ENCODE measurements around the gene KRT13.

Gene KRT13

DNA sequence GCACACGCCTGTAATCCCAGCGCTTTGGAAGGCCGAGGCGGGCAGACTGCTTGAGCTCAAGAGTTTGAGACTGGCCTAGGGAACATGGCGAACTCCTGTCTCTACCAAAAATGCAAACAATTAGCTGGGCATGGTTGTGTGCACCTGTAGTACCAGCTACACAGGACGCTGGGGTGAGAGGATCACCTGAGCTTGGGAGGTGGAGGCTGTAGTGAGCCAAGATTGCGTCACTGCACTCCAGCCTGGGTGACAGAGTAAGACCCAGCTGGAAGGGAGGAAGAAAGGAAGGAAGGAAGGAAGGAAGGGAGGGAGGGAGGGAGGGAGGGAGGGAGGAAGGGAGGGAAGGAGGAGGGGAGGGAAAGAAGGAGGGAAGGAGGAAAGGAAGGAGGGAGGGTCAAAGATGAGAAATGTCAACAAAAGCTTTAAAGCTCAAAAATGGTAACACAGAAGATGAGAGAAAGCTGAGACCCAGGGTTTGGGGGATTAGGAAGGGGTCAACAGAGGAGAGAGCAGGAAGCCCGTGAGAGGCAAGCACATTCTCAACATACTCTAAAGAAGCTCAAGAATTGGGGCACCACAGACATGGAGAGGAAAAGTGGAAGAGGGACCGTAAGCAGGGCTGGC, 27.6 kb upstream of the KRT13 start:
- H2AFZ ChIP-seq (ENCODE audit: low read length), result no peak overlapping the region
- H3K9me3 ChIP-seq (ENCODE audit: low read length), result no peaks in the 10 kb centered on the region
- no peak overlapping the region for H3K4me2 ChIP-seq (ENCODE audit: low read length)
- no peak overlapping the region for H3K4me3 ChIP-seq (ENCODE audit: low read depth, low read length, poor library complexity, severe bottlenecking)
- H3K79me2 ChIP-seq (ENCODE audit: insufficient read depth, low read length), result no peaks in the 10 kb centered on the region
- H3K27me3 ChIP-seq (ENCODE audit: insufficient read depth, low read length), result peaks cover 6% of the 10 kb centered on the region; the same call in 1 of the 2 replicates
- H3K9ac ChIP-seq (ENCODE audit: low read length), result no peak overlapping the region
- no peaks in the 10 kb centered on the region for H4K20me1 ChIP-seq (ENCODE audit: insufficient read depth, low read length)
- no peaks in the 10 kb centered on the region for H3K9me2 ChIP-seq (ENCODE audit: low read depth, low read length)
- no peaks in the 10 kb centered on the region for H3K4me1 ChIP-seq (ENCODE audit: insufficient read depth, low read length, severe bottlenecking)
- no peak overlapping the region for H3K27ac ChIP-seq (ENCODE audit: low read depth, low read length, poor library complexity, severe bottlenecking)
- H3K36me3 ChIP-seq (ENCODE audit: insufficient read depth, low read length), result no peaks in the 10 kb centered on the region
- TF ChIP-seq, protein P1, sequence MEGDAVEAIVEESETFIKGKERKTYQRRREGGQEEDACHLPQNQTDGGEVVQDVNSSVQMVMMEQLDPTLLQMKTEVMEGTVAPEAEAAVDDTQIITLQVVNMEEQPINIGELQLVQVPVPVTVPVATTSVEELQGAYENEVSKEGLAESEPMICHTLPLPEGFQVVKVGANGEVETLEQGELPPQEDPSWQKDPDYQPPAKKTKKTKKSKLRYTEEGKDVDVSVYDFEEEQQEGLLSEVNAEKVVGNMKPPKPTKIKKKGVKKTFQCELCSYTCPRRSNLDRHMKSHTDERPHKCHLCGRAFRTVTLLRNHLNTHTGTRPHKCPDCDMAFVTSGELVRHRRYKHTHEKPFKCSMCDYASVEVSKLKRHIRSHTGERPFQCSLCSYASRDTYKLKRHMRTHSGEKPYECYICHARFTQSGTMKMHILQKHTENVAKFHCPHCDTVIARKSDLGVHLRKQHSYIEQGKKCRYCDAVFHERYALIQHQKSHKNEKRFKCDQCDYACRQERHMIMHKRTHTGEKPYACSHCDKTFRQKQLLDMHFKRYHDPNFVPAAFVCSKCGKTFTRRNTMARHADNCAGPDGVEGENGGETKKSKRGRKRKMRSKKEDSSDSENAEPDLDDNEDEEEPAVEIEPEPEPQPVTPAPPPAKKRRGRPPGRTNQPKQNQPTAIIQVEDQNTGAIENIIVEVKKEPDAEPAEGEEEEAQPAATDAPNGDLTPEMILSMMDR (IDR thresholded peaks at IDR 0.05; ENCODE audit: low read length), result no peak
- no peak for TF ChIP-seq EZH2 (IDR thresholded peaks at IDR 0.05; ENCODE audit: borderline replicate concordance, low read length)
- no peaks in the 10 kb centered on the region for H3F3A ChIP-seq (ENCODE audit: insufficient read depth, low read length)

DNA sequence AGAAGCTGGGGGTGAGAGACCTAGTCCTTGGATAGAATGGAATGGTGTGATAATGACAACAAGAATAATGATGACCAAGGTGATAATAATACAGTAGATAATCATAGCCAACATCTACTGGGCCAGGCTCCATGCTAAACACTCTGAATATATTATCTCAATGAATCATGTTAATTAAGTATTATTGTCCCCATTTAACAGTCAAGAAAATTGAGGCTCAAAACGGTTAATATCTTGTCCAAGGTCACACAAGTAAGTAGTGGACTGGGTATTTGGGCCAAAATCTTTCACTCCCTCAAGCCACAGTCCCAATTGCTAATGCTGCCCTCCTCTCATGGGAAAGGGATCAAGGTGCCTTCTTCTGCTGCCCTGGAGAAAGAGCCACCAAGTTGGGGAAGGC, 26.6 kb upstream of the KRT13 start:
- H3K9me3 ChIP-seq (ENCODE audit: low read length), result no peaks in the 10 kb centered on the region
- no peak overlapping the region for H3K27ac ChIP-seq (ENCODE audit: low read depth, low read length, poor library complexity, severe bottlenecking)
- H3K79me2 ChIP-seq (ENCODE audit: insufficient read depth, low read length), result no peaks in the 10 kb centered on the region
- no peaks in the 10 kb centered on the region for H3K36me3 ChIP-seq (ENCODE audit: insufficient read depth, low read length)
- TF ChIP-seq, protein P1 (IDR thresholded peaks at IDR 0.05; ENCODE audit: low read length), result no peak
- no peak overlapping the region for H3K4me2 ChIP-seq (ENCODE audit: low read length)
- H3K27me3 ChIP-seq (ENCODE audit: insufficient read depth, low read length), result peaks cover 1% of the 10 kb centered on the region; the same call in 1 of the 2 replicates
- no peak overlapping the region for H3K9ac ChIP-seq (ENCODE audit: low read length)
- H3F3A ChIP-seq (ENCODE audit: insufficient read depth, low read length), result no peaks in the 10 kb centered on the region
- no peak overlapping the region for H3K4me3 ChIP-seq (ENCODE audit: low read depth, low read length, poor library complexity, severe bottlenecking)
- no peaks in the 10 kb centered on the region for H3K9me2 ChIP-seq (ENCODE audit: low read depth, low read length)
- H4K20me1 ChIP-seq (ENCODE audit: insufficient read depth, low read length), result no peaks in the 10 kb centered on the region
- H3K4me1 ChIP-seq (ENCODE audit: insufficient read depth, low read length, severe bottlenecking), result no peaks in the 10 kb centered on the region
- no peak overlapping the region for H2AFZ ChIP-seq (ENCODE audit: low read length)

DNA sequence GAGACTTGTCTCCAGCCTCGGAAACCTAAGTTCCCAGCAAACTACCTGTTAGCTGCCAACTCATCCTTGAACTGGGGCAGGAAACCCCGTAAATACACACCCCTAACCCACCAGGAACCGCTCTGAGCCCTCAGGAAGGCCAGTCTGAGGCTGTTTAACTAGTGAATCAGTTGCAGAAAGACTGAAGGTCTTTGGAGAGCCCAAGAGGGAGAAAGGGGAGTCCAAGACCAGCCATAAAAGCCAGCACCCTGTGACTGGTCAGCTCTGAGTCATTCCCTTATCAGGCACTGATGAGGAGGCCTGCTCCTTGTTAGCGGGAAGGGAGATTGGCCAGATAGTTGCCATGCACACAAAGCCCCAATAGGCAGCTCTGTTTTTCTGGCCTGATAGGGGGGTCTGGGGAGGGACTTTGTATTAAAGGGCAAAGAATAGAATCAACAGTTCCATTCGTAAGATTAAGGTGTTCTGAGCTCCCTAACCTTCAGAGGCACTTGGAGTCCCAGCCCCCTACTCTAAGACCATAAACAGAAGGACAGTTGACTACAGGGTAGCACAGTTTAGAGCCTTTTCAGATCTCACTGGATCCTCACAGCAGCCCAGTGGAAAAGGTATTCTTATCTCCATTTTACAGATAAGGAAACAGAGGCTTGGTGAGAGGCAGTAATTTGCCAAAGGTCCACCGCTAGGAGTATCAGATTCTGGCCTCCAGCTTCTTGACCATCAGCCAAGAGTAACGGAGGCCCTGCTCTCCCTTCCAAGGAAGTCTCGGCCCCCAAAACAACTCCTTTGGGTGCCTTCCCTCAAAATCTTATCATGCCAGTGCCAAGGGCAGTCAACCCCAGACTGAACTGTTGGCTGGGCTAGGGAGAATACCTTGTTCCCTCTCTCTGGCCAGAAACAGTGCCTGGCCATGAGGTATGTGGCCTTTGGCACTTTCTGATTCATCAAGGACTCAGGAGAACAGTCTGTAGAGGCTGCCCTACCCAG, 24.9 kb upstream of the KRT13 start:
- H3K9me2 ChIP-seq (ENCODE audit: low read depth, low read length), result no peaks in the 10 kb centered on the region
- TF ChIP-seq, protein P1 (IDR thresholded peaks at IDR 0.05; ENCODE audit: low read length), result no peak
- no peak for TF ChIP-seq EZH2 (IDR thresholded peaks at IDR 0.05; ENCODE audit: borderline replicate concordance, low read length)
- H2AFZ ChIP-seq (ENCODE audit: low read length), result no peak overlapping the region
- no peak overlapping the region for H3K4me2 ChIP-seq (ENCODE audit: low read length)
- H3K27ac ChIP-seq (ENCODE audit: low read depth, low read length, poor library complexity, severe bottlenecking), result no peak overlapping the region
- H3K9ac ChIP-seq (ENCODE audit: low read length), result no peak overlapping the region
- H4K20me1 ChIP-seq (ENCODE audit: insufficient read depth, low read length), result no peaks in the 10 kb centered on the region
- no peaks in the 10 kb centered on the region for H3K9me3 ChIP-seq (ENCODE audit: low read length)
- no peaks in the 10 kb centered on the region for H3K79me2 ChIP-seq (ENCODE audit: insufficient read depth, low read length)
- H3F3A ChIP-seq (ENCODE audit: insufficient read depth, low read length), result no peaks in the 10 kb centered on the region
- H3K4me1 ChIP-seq (ENCODE audit: insufficient read depth, low read length, severe bottlenecking), result no peaks in the 10 kb centered on the region
- no peak overlapping the region for H3K4me3 ChIP-seq (ENCODE audit: low read depth, low read length, poor library complexity, severe bottlenecking)
- no peaks in the 10 kb centered on the region for H3K36me3 ChIP-seq (ENCODE audit: insufficient read depth, low read length)
- H3K27me3 ChIP-seq (ENCODE audit: insufficient read depth, low read length), result no peaks in the 10 kb centered on the region

Measured in OCI-LY1 (cell line).